ENCODE data around the gene WDR62. TPM values are rescaled to one million over a fixed set of nuclear protein-coding genes. Genes with fewer than 3 reads are reported as not detected.
"Not testable (repeated sequence)": the region's sequence is repeated elsewhere in the genome, so short reads cannot be mapped to it uniquely, and the experiment has no call there.

WDR62 gene
- total RNA-seq, 1 donor from 2014 or later: 4.6 TPM

- Mint-ChIP-seq H3K27me3 (ENCODE audit: unreplicated experiment) (no peaks in the 10 kb centered on the region), H3K4me3 (ENCODE audit: unreplicated experiment) (no peak overlapping the region), H3K36me3 (ENCODE audit: unreplicated experiment) (peaks cover 2% of the 10 kb centered on the region), H3K27ac (ENCODE audit: unreplicated experiment) (no peak overlapping the region), H3K4me1 (ENCODE audit: unreplicated experiment) (peaks cover 16% of the 10 kb centered on the region), H3K9me3 (ENCODE audit: unreplicated experiment) (no peaks in the 10 kb centered on the region)
- TF ChIP-seq CTCF (IDR thresholded peaks at IDR 0.05): no peak
- DNase-seq (ENCODE audit: extremely low spot score, unreplicated experiment): no peak
These were observed 14.2 kb upstream of the WDR62 start for GRCh38 chr19:36040495-36040894.

DNA sequence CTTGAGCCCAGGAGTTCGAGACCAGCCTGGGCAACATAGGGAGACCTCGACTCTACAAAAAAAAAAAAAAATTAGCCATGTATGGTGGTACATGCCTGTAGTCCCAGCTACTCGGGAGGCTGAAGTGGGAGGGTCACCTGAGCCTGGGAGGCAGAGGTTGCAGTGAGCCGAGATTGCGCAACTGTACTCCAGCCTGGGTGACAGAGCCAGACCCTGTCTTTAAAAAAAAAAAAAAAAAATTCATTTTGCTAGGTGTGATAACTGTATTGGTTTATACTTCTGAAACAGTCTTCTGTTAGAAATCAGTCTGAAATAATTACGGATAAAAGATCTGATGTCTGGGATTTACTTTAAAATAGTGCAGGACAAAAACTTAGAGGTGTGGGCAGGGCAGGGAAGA is 13.6 kb upstream of the WDR62 start:
- Mint-ChIP-seq H3K4me1 (ENCODE audit: unreplicated experiment) (peaks cover 16% of the 10 kb centered on the region), H3K27ac (ENCODE audit: unreplicated experiment) (peak overlapping the region; percentile 71)
- not testable (repeated sequence) for H3K27me3 Mint-ChIP-seq (ENCODE audit: unreplicated experiment); H3K36me3 Mint-ChIP-seq (ENCODE audit: unreplicated experiment); DNase-seq (ENCODE audit: extremely low spot score, unreplicated experiment); H3K9me3 Mint-ChIP-seq (ENCODE audit: unreplicated experiment); H3K4me3 Mint-ChIP-seq (ENCODE audit: unreplicated experiment)

GRCh38 chr19:36041831-36042230 is 12.9 kb upstream of the WDR62 start:
- Mint-ChIP-seq H3K4me3 (ENCODE audit: unreplicated experiment) (no peak overlapping the region), H3K27ac (ENCODE audit: unreplicated experiment) (peak overlapping the region; percentile 71), H3K4me1 (ENCODE audit: unreplicated experiment) (peaks cover 16% of the 10 kb centered on the region)

GRCh38 chr19:36043952-36044351 is 10.7 kb upstream of the WDR62 start:
- no peak for DNase-seq (ENCODE audit: extremely low spot score, unreplicated experiment)
- Mint-ChIP-seq H3K36me3 (ENCODE audit: unreplicated experiment) (peaks cover 7% of the 10 kb centered on the region), H3K4me1 (ENCODE audit: unreplicated experiment) (peaks cover 16% of the 10 kb centered on the region), H3K9me3 (ENCODE audit: unreplicated experiment) (no peaks in the 10 kb centered on the region), H3K27me3 (ENCODE audit: unreplicated experiment) (no peaks in the 10 kb centered on the region), H3K27ac (ENCODE audit: unreplicated experiment) (no peak overlapping the region), H3K4me3 (ENCODE audit: unreplicated experiment) (no peak overlapping the region)
- no peak for TF ChIP-seq CTCF (IDR thresholded peaks at IDR 0.05)

More at GRCh38 chr19:36041831-36042230, 12.9 kb upstream of the WDR62 start:
- Mint-ChIP-seq H3K27me3 (ENCODE audit: unreplicated experiment) (no peaks in the 10 kb centered on the region), H3K9me3 (ENCODE audit: unreplicated experiment) (no peaks in the 10 kb centered on the region), H3K36me3 (ENCODE audit: unreplicated experiment) (peaks cover 7% of the 10 kb centered on the region)
- no peak for TF ChIP-seq CTCF (IDR thresholded peaks at IDR 0.05)
- no peak for DNase-seq (ENCODE audit: extremely low spot score, unreplicated experiment)

- DNase-seq (ENCODE audit: extremely low spot score, unreplicated experiment): no peak
- H3K9me3 Mint-ChIP-seq (ENCODE audit: unreplicated experiment): no peaks in the 10 kb centered on the region
- no peaks in the 10 kb centered on the region for H3K27me3 Mint-ChIP-seq (ENCODE audit: unreplicated experiment)
- no peak overlapping the region for H3K27ac Mint-ChIP-seq (ENCODE audit: unreplicated experiment)
- H3K4me1 Mint-ChIP-seq (ENCODE audit: unreplicated experiment): peaks cover 10% of the 10 kb centered on the region
- no peak overlapping the region for H3K4me3 Mint-ChIP-seq (ENCODE audit: unreplicated experiment)
- no peak for TF ChIP-seq CTCF (IDR thresholded peaks at IDR 0.05)
- peaks cover 9% of the 10 kb centered on the region for H3K36me3 Mint-ChIP-seq (ENCODE audit: unreplicated experiment)
These were observed 8.2 kb upstream of the WDR62 start for GRCh38 chr19:36046443-36047050.

All from osteocyte (in vitro differentiated cells).